ENCODE data around the gene ANKRD10. TPM values are rescaled to one million over a fixed set of nuclear protein-coding genes. Genes with fewer than 3 reads are reported as not detected.
"Not testable (repeated sequence)": the region's sequence is repeated elsewhere in the genome, so short reads cannot be mapped to it uniquely, and the experiment has no call there.

The ANKRD10 gene
- total and polyA plus RNA-seq, 11 donors: 37.7 to 81.3 (median 47.6) TPM

DNA sequence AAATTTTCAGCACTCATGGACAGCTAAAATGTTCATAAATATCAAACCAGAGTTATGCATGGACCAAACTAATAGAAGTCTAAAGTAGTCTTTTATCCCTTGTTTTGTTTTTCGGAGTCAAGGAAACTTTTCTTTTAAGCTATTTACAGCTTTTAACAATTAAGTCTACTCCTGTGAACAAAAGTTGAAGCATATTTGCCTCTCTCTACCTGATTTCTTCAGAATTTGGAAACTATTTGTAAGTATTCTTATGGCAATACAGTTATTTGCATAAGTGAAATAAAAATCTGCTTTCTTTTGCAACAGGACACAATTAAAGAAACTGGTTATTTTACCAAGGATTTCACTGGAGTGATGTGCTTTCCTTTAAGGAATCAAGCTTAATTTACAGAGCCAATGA is 47.1 kb upstream of the ANKRD10 start:
- TF ChIP-seq CTCF (IDR thresholded peaks at IDR 0.05): no peak
- TF ChIP-seq POLR2A (IDR thresholded peaks at IDR 0.05): no peak
- Histone ChIP-seq H3K9me3 (peaks cover 0 to 40% (median 17%) of the 10 kb centered on the region in 12 donors), H3K4me3 (no peak overlapping the region), H3K4me1 (peaks cover 0 to 9% (median 0%) of the 10 kb centered on the region in 12 donors), H3K27ac (no peak overlapping the region), H3K36me3 (no peaks in the 10 kb centered on the region), H3K27me3 (no peaks in the 10 kb centered on the region)
- no peak for ATAC-seq
- WGBS, 4 donors: 93 to 96% (median 95%) methylated on average over 1 of the region's 1 CpG
- DNase-seq: no peak
- intact Hi-C loops (cut with DNase I): no loop called here

GRCh38 chr13:110960204-110960603 is 45.3 kb upstream of the ANKRD10 start:
- intact Hi-C loops (cut with DNase I): no loop called here
- ATAC-seq (no peak), DNase-seq (no peak)
- 73 to 83% (median 78%) methylated on average over 2 of the region's 2 CpGs for WGBS, 4 donors
- Histone ChIP-seq H3K4me3 (no peak overlapping the region), H3K27ac (peak overlapping the region in 1 of 12 donors; percentile 19), H3K27me3 (no peaks in the 10 kb centered on the region), H3K36me3 (no peaks in the 10 kb centered on the region), H3K9me3 (peaks cover 0 to 25% (median 9%) of the 10 kb centered on the region in 12 donors), H3K4me1 (peaks cover 0 to 9% (median 0%) of the 10 kb centered on the region in 12 donors)
- TF ChIP-seq POLR2A (IDR thresholded peaks at IDR 0.05): no peak
- TF ChIP-seq CTCF (IDR thresholded peaks at IDR 0.05): no peak

DNA sequence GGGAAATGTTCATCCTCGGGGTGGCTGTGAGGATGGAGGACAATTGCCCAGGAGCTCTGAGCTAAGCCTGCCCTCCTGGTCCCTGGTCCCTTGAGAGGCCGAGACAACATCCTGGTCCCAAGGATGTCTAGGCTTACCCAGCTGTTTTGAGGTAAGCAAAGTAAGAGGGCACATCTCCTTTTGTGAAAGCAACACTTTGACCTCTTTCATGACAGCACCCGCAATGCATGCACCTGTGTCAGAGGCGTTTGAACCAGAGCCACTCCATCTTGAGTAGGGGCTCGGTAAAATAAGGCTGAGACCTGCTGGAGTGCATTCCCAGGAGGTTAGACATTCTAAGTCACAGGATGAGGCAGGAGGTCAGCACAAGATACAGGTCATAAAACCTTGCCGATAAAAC is 43.1 kb upstream of the ANKRD10 start:
- H3K27me3 ChIP-seq: no peaks in the 10 kb centered on the region
- H3K4me3 ChIP-seq: no peak overlapping the region
- no peak overlapping the region for H3K27ac ChIP-seq
- H3K4me1 ChIP-seq: peaks cover 0 to 9% (median 0%) of the 10 kb centered on the region in 12 donors
- TF ChIP-seq POLR2A (IDR thresholded peaks at IDR 0.05) (no peak), CTCF (IDR thresholded peaks at IDR 0.05) (no peak)
- H3K9me3 ChIP-seq: peaks cover 0 to 15% (median 0%) of the 10 kb centered on the region in 12 donors
- H3K36me3 ChIP-seq: no peaks in the 10 kb centered on the region
- intact Hi-C loops (cut with DNase I): no loop called here
- DNase-seq (no peak), ATAC-seq (no peak)
- WGBS, 4 donors: 95 to 99% (median 96%) methylated on average over 5 to 6 of the region's 6 CpGs

- TF ChIP-seq POLR2A (IDR thresholded peaks at IDR 0.05): no peak
- peak in 2 of 12 donors; percentile 13 to 23 for TF ChIP-seq CTCF (IDR thresholded peaks at IDR 0.05)
- no peak for DNase-seq
- Histone ChIP-seq H3K9me3 (peaks cover 0 to 14% (median 0%) of the 10 kb centered on the region in 12 donors), H3K4me3 (no peak overlapping the region), H3K36me3 (no peaks in the 10 kb centered on the region), H3K27ac (no peak overlapping the region), H3K27me3 (no peaks in the 10 kb centered on the region), H3K4me1 (peaks cover 0 to 9% (median 0%) of the 10 kb centered on the region in 12 donors)
- ATAC-seq: no peak
- whole genome bisulfite sequencing, 4 donors: 73 to 80% (median 79%) methylated on average over 10 of the region's 10 CpGs
- intact Hi-C loops (cut with DNase I): no loop called here
Measured at GRCh38 chr13:110957181-110957884, 42.5 kb upstream of the ANKRD10 start.

DNA sequence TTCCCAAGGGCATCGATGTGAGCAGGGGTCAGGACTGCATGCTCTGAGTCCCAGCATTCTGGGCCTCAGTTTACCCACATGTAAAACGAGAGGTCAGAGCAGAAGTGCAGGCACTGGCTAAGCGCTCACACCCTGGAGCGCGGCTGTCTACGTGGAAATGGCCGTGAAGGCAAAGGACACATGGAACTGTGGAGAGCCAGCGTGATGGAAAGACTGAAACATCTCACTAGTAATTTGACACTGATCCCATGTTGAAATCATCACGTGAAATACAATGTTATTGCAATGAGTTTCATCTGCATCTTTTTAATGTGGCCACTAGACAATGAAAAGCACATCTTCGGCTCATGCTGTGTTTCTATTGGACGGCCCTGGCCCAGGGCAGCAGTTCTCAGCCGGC is 41.3 kb upstream of the ANKRD10 start:
- H3K27ac ChIP-seq; H3K27me3 ChIP-seq; H3K36me3 ChIP-seq; H3K4me3 ChIP-seq; H3K4me1 ChIP-seq; intact Hi-C loops (cut with DNase I); H3K9me3 ChIP-seq; ATAC-seq; DNase-seq: not testable (repeated sequence)
- WGBS, 4 donors: 83 to 91% (median 88%) methylated on average over 10 to 11 of the region's 12 CpGs

- H3K27ac ChIP-seq; intact Hi-C loops (cut with DNase I); H3K36me3 ChIP-seq; H3K27me3 ChIP-seq; H3K4me3 ChIP-seq; H3K9me3 ChIP-seq; ATAC-seq; DNase-seq; H3K4me1 ChIP-seq: not testable (repeated sequence)
- 79 to 100% (median 96%) methylated on average over 1 to 7 of the region's 7 CpGs for WGBS, 4 donors
Measured at GRCh38 chr13:110955608-110956007, 40.7 kb upstream of the ANKRD10 start.

- WGBS, 4 donors: 64 to 70% (median 66%) methylated on average over 8 to 11 of the region's 11 CpGs
- peak in 3 of 5 donors; percentile 30 to 48 (median 37) for DNase-seq
- H3K4me1 ChIP-seq: not testable (repeated sequence)
Measured at GRCh38 chr13:110955072-110955503, 40.2 kb upstream of the ANKRD10 start.

More at GRCh38 chr13:110955072-110955503, 40.2 kb upstream of the ANKRD10 start:
- H3K36me3 ChIP-seq; H3K27ac ChIP-seq; H3K4me3 ChIP-seq; H3K27me3 ChIP-seq; intact Hi-C loops (cut with DNase I); H3K9me3 ChIP-seq: not testable (repeated sequence)
- peak; percentile 57 to 92 (median 81) for ATAC-seq

Data from heart left ventricle (tissue), 16 donors.